IPS DF 4.7 (cell line): Measurements from ENCODE around the gene SRGAP3.

Experiments
- DNase-seq: peaks from one replicate; pipeline ENCODE4 v3.0.0-alpha.2; 2013; ENCODE audit warnings: low spot score; ENCODE audit errors: extremely low read depth

The SRGAP3 gene

DNA sequence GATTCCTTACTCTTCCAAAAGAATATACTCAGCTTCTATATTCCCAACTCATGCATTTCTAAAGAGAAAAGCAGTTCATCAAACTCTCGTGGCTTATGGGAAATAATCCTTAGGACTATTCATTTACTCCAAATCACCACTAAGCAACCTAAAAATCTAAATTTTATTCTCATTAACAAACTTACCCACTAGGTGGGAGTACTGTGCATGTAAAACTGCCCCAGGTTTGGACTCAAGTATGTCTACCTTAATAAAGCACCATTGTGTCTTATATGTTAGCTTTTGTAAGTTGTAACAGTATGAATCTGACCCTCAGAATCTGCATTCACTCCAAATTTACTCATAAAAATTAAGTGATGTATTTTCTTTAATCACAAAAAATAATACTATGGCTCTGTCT lies 311.4 kb downstream of the SRGAP3 start:
- DNase-seq = no peak

DNA sequence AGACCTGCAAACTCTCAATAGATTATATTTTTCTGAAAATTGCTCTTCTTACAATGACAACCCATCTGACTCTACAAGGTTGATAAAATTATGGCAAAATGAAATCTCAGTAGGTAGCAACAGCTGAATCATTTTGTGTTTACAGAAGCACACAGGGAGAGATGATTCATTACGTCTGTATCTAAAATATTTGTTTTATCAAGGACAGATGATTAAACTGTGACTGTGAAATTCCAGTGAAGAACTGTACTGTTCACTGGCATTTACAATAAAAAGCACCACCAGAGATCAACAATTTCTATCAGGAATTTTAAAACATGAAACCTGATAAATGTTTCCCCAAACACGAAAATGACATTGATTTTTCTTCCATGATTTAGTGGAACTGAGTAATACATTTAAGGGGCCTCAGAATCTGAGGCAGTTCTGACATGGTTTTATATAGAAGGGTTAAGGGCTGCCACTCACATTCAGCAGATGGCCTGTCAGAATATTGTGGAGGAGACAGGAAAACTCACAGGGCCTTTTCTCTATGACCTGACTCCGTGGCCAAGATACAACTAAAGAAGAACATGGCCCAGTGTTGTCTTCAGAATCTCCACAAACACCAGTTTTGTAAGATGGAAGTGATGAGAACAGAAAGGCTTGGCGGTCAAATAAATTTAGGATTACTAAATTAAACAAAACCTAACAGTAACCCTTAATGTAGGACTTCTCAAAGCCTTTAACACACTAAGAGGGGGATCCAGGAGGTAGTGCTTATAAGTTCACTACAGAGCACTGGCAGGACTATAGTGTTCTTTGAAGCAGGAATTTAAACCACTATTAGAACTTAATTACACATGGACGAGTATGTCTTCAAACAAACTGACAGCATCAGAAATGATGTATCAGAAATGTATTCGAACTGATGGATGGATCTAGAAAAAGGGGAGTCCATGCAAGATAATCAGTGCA lies 312.1 kb downstream of the SRGAP3 start:
- DNase-seq = no peak

DNA sequence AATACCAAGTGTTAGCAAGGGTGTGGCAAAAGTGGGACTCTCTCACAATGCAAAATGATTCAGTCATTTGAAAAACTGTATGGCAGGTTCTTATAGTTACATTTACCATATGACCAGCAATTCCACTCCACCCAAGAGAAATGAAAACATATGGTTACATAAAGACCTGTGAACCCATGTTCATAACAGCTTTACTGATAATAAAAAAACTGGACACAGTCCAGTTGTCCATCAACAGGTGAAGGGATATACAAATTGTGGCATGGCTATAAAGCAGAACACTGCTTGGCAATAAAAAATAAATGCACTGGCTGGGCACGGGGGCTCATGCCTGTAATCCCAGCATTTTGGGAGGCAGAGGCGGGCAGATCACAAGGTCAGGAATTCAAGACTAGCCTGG lies 316.9 kb downstream of the SRGAP3 start:
- no peak for DNase-seq

DNA sequence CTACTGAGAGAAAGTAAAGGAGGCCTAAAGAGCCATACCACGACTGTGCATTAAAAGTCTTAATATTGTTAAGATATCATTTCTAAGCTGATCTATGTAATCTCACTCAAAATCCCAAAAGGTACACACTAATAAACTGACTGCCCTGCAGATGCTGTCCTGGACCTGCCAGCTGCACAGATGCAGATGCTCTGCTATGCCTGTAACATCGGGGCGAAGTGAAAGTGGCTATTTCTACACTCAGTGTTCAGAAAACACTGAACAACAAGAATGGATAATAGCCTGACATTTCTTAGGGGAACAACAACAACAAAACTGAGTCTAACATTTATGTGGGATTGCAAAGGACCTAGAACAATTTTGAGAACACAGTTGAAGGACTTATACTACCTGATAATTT lies 318.1 kb downstream of the SRGAP3 start:
- DNase-seq = no peak
